Smooth muscle cell (in vitro differentiated cells): ENCODE data around the gene POLA1. TPM values are rescaled to one million over a fixed set of nuclear protein-coding genes. Genes with fewer than 3 reads are reported as not detected.

Experiments used
- DNase-seq: peaks from one replicate; lab custom pipeline; 2025; ENCODE audit not compliant: unreplicated experiment; lab: John Stamatoyannopoulos, UW
- H2AFZ ChIP-seq: fragments of 200-600 bp; sonication (generic); 2 replicates; pipeline ENCODE4 v1.6.0; 2016; ENCODE audit warnings: antibody characterized with exemption, low read depth, mild to moderate bottlenecking
- H3F3A ChIP-seq: fragments of 200-600 bp; sonication (generic); 2 replicates; pipeline ENCODE4 v1.6.0; 2017; ENCODE audit warnings: antibody characterized with exemption, low read depth
- H3K27ac ChIP-seq: fragments of 200-600 bp; sonication (generic); 2 replicates; pipeline ENCODE4 v1.5.1; 2016; ENCODE audit warnings: low read depth, mild to moderate bottlenecking
- H3K27me3 ChIP-seq: fragments of 200-600 bp; sonication (generic); 2 replicates; pipeline ENCODE4 v1.6.1; 2016; ENCODE audit warnings: low read depth, mild to moderate bottlenecking
- H3K36me3 ChIP-seq: fragments of 200-600 bp; sonication (generic); 2 replicates; pipeline ENCODE4 v1.5.1; 2016; ENCODE audit warnings: low read depth
- H3K4me1 ChIP-seq: fragments of 200-600 bp; sonication (generic); 2 replicates; pipeline ENCODE4 v1.5.1; 2016; ENCODE audit warnings: low read depth
- H3K4me2 ChIP-seq: fragments of 200-600 bp; sonication (generic); 2 replicates; pipeline ENCODE4 v1.6.0; 2016; ENCODE audit warnings: mild to moderate bottlenecking
- H3K4me3 ChIP-seq: fragments of 200-600 bp; sonication (generic); 2 replicates; pipeline ENCODE4 v1.5.1; 2016; ENCODE audit warnings: mild to moderate bottlenecking
- H3K79me2 ChIP-seq: fragments of 200-600 bp; sonication (generic); 2 replicates; pipeline ENCODE4 v1.6.0; 2016; ENCODE audit warnings: low read depth, mild to moderate bottlenecking
- H3K9ac ChIP-seq: fragments of 200-600 bp; sonication (generic); 2 replicates; pipeline ENCODE4 v1.6.0; 2016; ENCODE audit warnings: low read depth
- H3K9me3 ChIP-seq: fragments of 200-600 bp; sonication (generic); replicated peaks from 2 replicates; pipeline ENCODE4 v1.5.1; 2016; ENCODE audit warnings: low read depth
- H4K20me1 ChIP-seq: fragments of 200-600 bp; sonication (generic); 2 replicates; pipeline ENCODE4 v1.6.0; 2016; ENCODE audit warnings: low read depth
- CTCF ChIP-seq: fragments of 200-600 bp; sonication (generic); IDR thresholded peaks from 2 replicates; pipeline ENCODE4 v1.5.1; 2017; ENCODE audit warnings: borderline replicate concordance, mild to moderate bottlenecking, antibody characterized with exemption; ENCODE audit not compliant: insufficient read depth, poor library complexity, severe bottlenecking
- WGBS: methylation state at CpG from one replicate; pipeline ENCODE4 v1.1.7; 2016; ENCODE audit warnings: low lambda C conversion rate; 5-methylcytosine and 5-hydroxymethylcytosine counted together
- polyA plus RNA-seq: library from polyadenylated mRNA; unstranded; fragments of >200 nt; fragmentation: Nextera tagmentation; extraction: Ambion mirVana; gene quantifications from 2 replicates; pipeline ENCODE4 v1.2.1, GENCODE V29; 2016
- total RNA-seq: library from RNA; depleted of rRNA; stranded (reverse); fragments of >200 nt; gene quantifications from 2 replicates; pipeline ENCODE4 v1.2.3, GENCODE V29; 2014

POLA1 gene
- total and polyA plus RNA-seq, 2 experiments from 2014 or later = 5.4 to 11.7 TPM

GRCh38 chrX:25014366-25014838 lies 320.7 kb downstream of the POLA1 start:
- WGBS = 11% methylated on average over 17 of the region's 19 CpGs
- no peak for TF ChIP-seq CTCF
- no peak overlapping the region for H3K4me3 ChIP-seq

GRCh38 chrX:25015486-25016360 lies 322.0 kb downstream of the POLA1 start, which contains the start of gene ARX:
TSS of gene ARX (minus strand) at chrX:25015965. CDS start at chrX:25015737, 228 bp downstream.
- Histone ChIP-seq H2AFZ (no peak within 1 kb of the TSS), H3K36me3 (no peaks in the 10 kb centered on the region), H3F3A (no peaks in the 10 kb centered on the region), H3K4me1 (peaks cover 42% of the 10 kb centered on the region), H3K27ac (no peak within 1 kb of the TSS), H3K4me2 (peak within 1 kb of the TSS; percentile 67), H3K4me3 (peak within 1 kb of the TSS; percentile 21), H3K79me2 (no peaks in the 10 kb centered on the region), H3K9me3 (no peaks in the 10 kb centered on the region), H4K20me1 (no peaks in the 10 kb centered on the region), H3K9ac (no peak within 1 kb of the TSS), H3K27me3 (peaks cover 97% of the 10 kb centered on the region)
- TF ChIP-seq CTCF = no peak
- WGBS = 3% methylated on average over 56 of the region's 58 CpGs
- no peak for DNase-seq

More at GRCh38 chrX:25014366-25014838, 320.7 kb downstream of the POLA1 start:
- no peaks in the 10 kb centered on the region for H3K36me3 ChIP-seq
- no peak overlapping the region for H3K4me2 ChIP-seq
- no peaks in the 10 kb centered on the region for H4K20me1 ChIP-seq
- no peaks in the 10 kb centered on the region for H3K79me2 ChIP-seq
- H3K27me3 ChIP-seq = peaks cover 97% of the 10 kb centered on the region
- H2AFZ ChIP-seq = no peak overlapping the region
- H3K27ac ChIP-seq = no peak overlapping the region
- no peaks in the 10 kb centered on the region for H3K9me3 ChIP-seq
- peaks cover 33% of the 10 kb centered on the region for H3K4me1 ChIP-seq
- DNase-seq = no peak
- H3F3A ChIP-seq = no peaks in the 10 kb centered on the region
- H3K9ac ChIP-seq = no peak overlapping the region

GRCh38 chrX:25016361-25016671 lies 322.6 kb downstream of the POLA1 start:
- 11% methylated on average over 20 of the region's 20 CpGs for WGBS
- no peak for DNase-seq
- Histone ChIP-seq H2AFZ (no peak overlapping the region), H3K9ac (no peak overlapping the region), H3K9me3 (no peaks in the 10 kb centered on the region), H3F3A (no peaks in the 10 kb centered on the region), H3K79me2 (no peaks in the 10 kb centered on the region), H3K4me2 (no peak overlapping the region), H3K4me3 (no peak overlapping the region), H4K20me1 (no peaks in the 10 kb centered on the region), H3K4me1 (peaks cover 36% of the 10 kb centered on the region), H3K27ac (no peak overlapping the region), H3K36me3 (no peaks in the 10 kb centered on the region), H3K27me3 (peaks cover 97% of the 10 kb centered on the region)
- no peak for TF ChIP-seq CTCF
